ENCODE data around the gene ADSL.
"Not testable (repeated sequence)": the region's sequence is repeated elsewhere in the genome, so short reads cannot be mapped to it uniquely, and the experiment has no call there.

Gene ADSL

GRCh38 chr22:40346185-40347118, at the start of gene ADSL:
TSS of gene ADSL (plus strand) at chr22:40346500. CDS start at chr22:40346559, 59 bp downstream.
- DNase-seq: peak; percentile 82

- no peak for DNase-seq
Measured at GRCh38 chr22:40300316-40300715, 46.0 kb upstream of the ADSL start.

- DNase-seq: no peak
Measured at GRCh38 chr22:40300884-40301672, 45.2 kb upstream of the ADSL start.

GRCh38 chr22:40302149-40302548, 44.2 kb upstream of the ADSL start:
- DNase-seq: no peak

GRCh38 chr22:40305625-40306024, 40.7 kb upstream of the ADSL start:
- DNase-seq: no peak

- DNase-seq: no peak
Measured at GRCh38 chr22:40308999-40309573, 37.2 kb upstream of the ADSL start.

- DNase-seq: no peak
Measured at GRCh38 chr22:40309631-40310030, 36.7 kb upstream of the ADSL start.

GRCh38 chr22:40310081-40310767, 36.1 kb upstream of the ADSL start:
- DNase-seq: no peak

- no peak for DNase-seq
Measured at GRCh38 chr22:40310768-40311120, 35.6 kb upstream of the ADSL start.

- not testable (repeated sequence) for DNase-seq
Measured at GRCh38 chr22:40311646-40312045, 34.7 kb upstream of the ADSL start.

- no peak for DNase-seq
Measured at GRCh38 chr22:40312050-40312449, 34.2 kb upstream of the ADSL start.

- DNase-seq: no peak
Measured at GRCh38 chr22:40313007-40313406, 33.3 kb upstream of the ADSL start.

- DNase-seq: no peak
Measured at GRCh38 chr22:40314041-40314440, 32.3 kb upstream of the ADSL start.

- no peak for DNase-seq
Measured at GRCh38 chr22:40320687-40321086, 25.6 kb upstream of the ADSL start.

- DNase-seq: no peak
Measured at GRCh38 chr22:40322021-40322420, 24.3 kb upstream of the ADSL start.

- DNase-seq: no peak
Measured at GRCh38 chr22:40322818-40323447, 23.4 kb upstream of the ADSL start.

- DNase-seq: no peak
Measured at GRCh38 chr22:40323681-40324171, 22.6 kb upstream of the ADSL start.

GRCh38 chr22:40324468-40325305, 21.6 kb upstream of the ADSL start:
- no peak for DNase-seq

GRCh38 chr22:40325315-40325714, 21.0 kb upstream of the ADSL start:
- DNase-seq: no peak

- DNase-seq: no peak
Measured at GRCh38 chr22:40326905-40327735, 19.2 kb upstream of the ADSL start.
